ENCODE measurements around the gene SYT14. TPM values are rescaled to one million over a fixed set of nuclear protein-coding genes. Genes with fewer than 3 reads are reported as not detected.

The SYT14 gene
- total and polyA plus RNA-seq, 7 donors: under 0.01 to 0.71 (median 0.22) TPM; not detected in 1

DNA sequence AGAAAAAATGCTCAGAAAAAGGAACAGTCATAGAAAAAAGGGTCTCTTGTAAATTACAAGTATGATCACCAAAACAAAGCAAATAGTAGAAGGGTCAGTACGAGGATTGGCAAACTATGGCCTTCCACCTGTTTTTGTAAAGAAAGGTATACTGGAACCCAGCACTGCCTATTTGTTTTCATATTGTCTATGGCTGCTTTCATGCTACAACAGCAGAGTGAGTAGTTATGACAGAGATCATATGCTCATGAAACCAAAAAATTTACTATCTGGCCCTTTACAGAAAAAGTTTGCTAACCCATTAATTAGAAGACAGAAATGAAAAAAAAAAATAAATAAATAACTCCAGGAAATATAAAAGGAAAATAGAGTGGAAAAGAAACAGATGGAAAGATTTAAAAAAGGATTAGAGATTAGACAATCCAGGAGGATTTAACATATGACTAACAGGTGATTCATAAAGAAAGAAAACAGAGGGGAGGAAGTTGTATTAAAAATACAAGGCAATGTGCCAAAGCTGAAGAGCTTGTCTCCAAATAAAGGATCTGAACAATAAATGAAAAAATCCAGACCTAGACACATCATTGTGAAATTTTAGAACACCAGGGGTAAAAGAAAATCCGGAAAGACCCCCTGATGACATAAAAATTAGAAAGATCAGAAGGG is 186.0 kb downstream of the SYT14 start:
- no peaks in the 10 kb centered on the region for H3K36me3 ChIP-seq
- H3K27ac ChIP-seq: no peak overlapping the region
- no peak overlapping the region for H3K4me3 ChIP-seq
- no peak for DNase-seq
- no peaks in the 10 kb centered on the region for H3K9me3 ChIP-seq
- WGBS, 2 donors: 37 to 56% methylated on average over 2 of the region's 2 CpGs
- intact Hi-C loops (cut with DNase I): no loop called here
- TF ChIP-seq, protein P1, sequence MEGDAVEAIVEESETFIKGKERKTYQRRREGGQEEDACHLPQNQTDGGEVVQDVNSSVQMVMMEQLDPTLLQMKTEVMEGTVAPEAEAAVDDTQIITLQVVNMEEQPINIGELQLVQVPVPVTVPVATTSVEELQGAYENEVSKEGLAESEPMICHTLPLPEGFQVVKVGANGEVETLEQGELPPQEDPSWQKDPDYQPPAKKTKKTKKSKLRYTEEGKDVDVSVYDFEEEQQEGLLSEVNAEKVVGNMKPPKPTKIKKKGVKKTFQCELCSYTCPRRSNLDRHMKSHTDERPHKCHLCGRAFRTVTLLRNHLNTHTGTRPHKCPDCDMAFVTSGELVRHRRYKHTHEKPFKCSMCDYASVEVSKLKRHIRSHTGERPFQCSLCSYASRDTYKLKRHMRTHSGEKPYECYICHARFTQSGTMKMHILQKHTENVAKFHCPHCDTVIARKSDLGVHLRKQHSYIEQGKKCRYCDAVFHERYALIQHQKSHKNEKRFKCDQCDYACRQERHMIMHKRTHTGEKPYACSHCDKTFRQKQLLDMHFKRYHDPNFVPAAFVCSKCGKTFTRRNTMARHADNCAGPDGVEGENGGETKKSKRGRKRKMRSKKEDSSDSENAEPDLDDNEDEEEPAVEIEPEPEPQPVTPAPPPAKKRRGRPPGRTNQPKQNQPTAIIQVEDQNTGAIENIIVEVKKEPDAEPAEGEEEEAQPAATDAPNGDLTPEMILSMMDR (IDR thresholded peaks at IDR 0.05): no peak
- TF ChIP-seq EP300 (IDR thresholded peaks at IDR 0.05) (no peak), POLR2A (IDR thresholded peaks at IDR 0.05) (no peak), POLR2AphosphoS5 (IDR thresholded peaks at IDR 0.05) (no peak)
- no peaks in the 10 kb centered on the region for H3K4me1 ChIP-seq
- no peaks in the 10 kb centered on the region for H3K27me3 ChIP-seq

DNA sequence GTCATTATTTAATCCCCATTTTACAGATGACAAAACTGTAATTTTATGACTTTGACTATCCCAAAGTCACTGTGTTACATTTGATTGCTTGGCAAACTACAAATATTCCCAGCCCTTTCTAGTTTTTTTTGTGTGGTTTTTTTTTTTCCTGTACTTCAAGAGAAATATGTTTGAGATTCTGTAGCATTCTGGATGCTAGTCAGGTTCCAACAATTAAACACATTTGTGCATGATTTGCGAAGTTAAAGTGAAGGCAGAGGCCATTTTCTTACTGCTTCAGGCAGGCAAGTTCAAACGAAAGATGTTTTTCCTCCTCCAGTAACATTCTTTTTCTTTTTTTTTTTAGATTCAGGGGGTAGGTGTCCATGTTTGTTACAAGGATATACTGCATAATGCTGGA is 186.7 kb downstream of the SYT14 start:
- H3K27me3 ChIP-seq: no peaks in the 10 kb centered on the region
- H3K27ac ChIP-seq: no peak overlapping the region
- H3K4me3 ChIP-seq: no peak overlapping the region
- 62 to 74% methylated on average over 2 of the region's 2 CpGs for WGBS, 2 donors
- no peaks in the 10 kb centered on the region for H3K36me3 ChIP-seq
- DNase-seq: no peak
- TF ChIP-seq, protein P1 (IDR thresholded peaks at IDR 0.05): no peak
- TF ChIP-seq POLR2A (IDR thresholded peaks at IDR 0.05) (no peak), EP300 (IDR thresholded peaks at IDR 0.05) (no peak), POLR2AphosphoS5 (IDR thresholded peaks at IDR 0.05) (no peak)
- H3K9me3 ChIP-seq: no peaks in the 10 kb centered on the region
- intact Hi-C loops (cut with DNase I): no loop called here
- H3K4me1 ChIP-seq: no peaks in the 10 kb centered on the region

DNA sequence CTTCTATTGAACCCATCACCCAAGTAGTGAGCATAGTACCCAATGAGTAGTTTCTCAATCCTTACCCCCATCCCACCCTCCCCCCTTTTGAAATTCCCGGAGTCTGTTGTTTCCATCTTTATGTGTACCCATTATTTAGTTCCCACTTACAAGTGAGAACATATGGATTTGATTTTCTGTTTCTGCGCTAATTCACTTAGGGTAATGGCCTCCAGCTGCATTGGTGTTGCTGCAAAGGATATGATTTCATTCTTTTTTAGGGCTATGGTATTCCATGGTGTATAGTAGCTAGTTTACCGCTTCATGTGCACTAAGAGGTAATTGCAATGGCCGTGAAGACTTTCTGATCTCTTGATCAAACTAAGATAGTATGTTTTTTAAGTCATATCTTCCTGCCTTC is 187.1 kb downstream of the SYT14 start:
- Histone ChIP-seq H3K27me3 (no peaks in the 10 kb centered on the region), H3K27ac (no peak overlapping the region), H3K4me3 (no peak overlapping the region), H3K9me3 (no peaks in the 10 kb centered on the region), H3K36me3 (no peaks in the 10 kb centered on the region), H3K4me1 (no peaks in the 10 kb centered on the region)
- no peak for DNase-seq
- TF ChIP-seq, protein P1 (IDR thresholded peaks at IDR 0.05): no peak
- no peak for TF ChIP-seq POLR2AphosphoS5 (IDR thresholded peaks at IDR 0.05)
- intact Hi-C loops (cut with DNase I): no loop called here
- 81 to 90% methylated on average over 4 of the region's 4 CpGs for WGBS, 2 donors

- Histone ChIP-seq H3K27ac (no peak overlapping the region), H3K9me3 (no peaks in the 10 kb centered on the region), H3K36me3 (no peaks in the 10 kb centered on the region), H3K4me3 (no peak overlapping the region), H3K27me3 (no peaks in the 10 kb centered on the region), H3K4me1 (no peaks in the 10 kb centered on the region)
- no peak for DNase-seq
- intact Hi-C loops (cut with DNase I): no loop called here
- TF ChIP-seq EP300 (IDR thresholded peaks at IDR 0.05): no peak
- TF ChIP-seq, protein P1 (IDR thresholded peaks at IDR 0.05): no peak
- no peak for TF ChIP-seq POLR2A (IDR thresholded peaks at IDR 0.05)
- TF ChIP-seq POLR2AphosphoS5 (IDR thresholded peaks at IDR 0.05): no peak
- 62 to 70% methylated on average over 4 of the region's 4 CpGs for WGBS, 2 donors
Measured at GRCh38 chr1:210129092-210129491, 191.1 kb downstream of the SYT14 start.

- Histone ChIP-seq H3K9me3 (no peaks in the 10 kb centered on the region), H3K36me3 (no peaks in the 10 kb centered on the region), H3K4me3 (no peak overlapping the region), H3K27me3 (no peaks in the 10 kb centered on the region), H3K27ac (no peak overlapping the region), H3K4me1 (no peaks in the 10 kb centered on the region)
- TF ChIP-seq, protein P1 (IDR thresholded peaks at IDR 0.05): no peak
- TF ChIP-seq EP300 (IDR thresholded peaks at IDR 0.05) (no peak), POLR2AphosphoS5 (IDR thresholded peaks at IDR 0.05) (no peak), POLR2A (IDR thresholded peaks at IDR 0.05) (no peak)
- DNase-seq: no peak
- intact Hi-C loops (cut with DNase I): no loop called here
- 64 to 67% methylated on average over 2 of the region's 2 CpGs for WGBS, 2 donors
Measured at GRCh38 chr1:210129759-210130158, 191.7 kb downstream of the SYT14 start.
